NCI-H460 (cell line): ENCODE results near the gene PLEKHJ1. TPM values are rescaled to one million over a fixed set of nuclear protein-coding genes. Genes with fewer than 3 reads are reported as not detected.
A peak's percentile ranks its signal among the peaks of the same experiment; 100 is the strongest.
"Not testable (repeated sequence)": the region's sequence is repeated elsewhere in the genome, so short reads cannot be mapped to it uniquely, and the experiment has no call there.

Experiments used
- DNase-seq: peaks from one replicate; pipeline ENCODE4 v3.0.0-alpha.2; 2016; ENCODE audit warnings: low read depth; ENCODE audit errors: extremely low read depth
- total RNA-seq: library from RNA; depleted of rRNA; stranded (reverse); fragments of >200 nt; shearing (Covaris generic); gene quantifications from 2 replicates; pipeline ENCODE4 v1.2.3, GENCODE V29; 2014

The PLEKHJ1 gene
- total RNA-seq, 1 experiment from 2014 or later = 46.6 TPM

DNA sequence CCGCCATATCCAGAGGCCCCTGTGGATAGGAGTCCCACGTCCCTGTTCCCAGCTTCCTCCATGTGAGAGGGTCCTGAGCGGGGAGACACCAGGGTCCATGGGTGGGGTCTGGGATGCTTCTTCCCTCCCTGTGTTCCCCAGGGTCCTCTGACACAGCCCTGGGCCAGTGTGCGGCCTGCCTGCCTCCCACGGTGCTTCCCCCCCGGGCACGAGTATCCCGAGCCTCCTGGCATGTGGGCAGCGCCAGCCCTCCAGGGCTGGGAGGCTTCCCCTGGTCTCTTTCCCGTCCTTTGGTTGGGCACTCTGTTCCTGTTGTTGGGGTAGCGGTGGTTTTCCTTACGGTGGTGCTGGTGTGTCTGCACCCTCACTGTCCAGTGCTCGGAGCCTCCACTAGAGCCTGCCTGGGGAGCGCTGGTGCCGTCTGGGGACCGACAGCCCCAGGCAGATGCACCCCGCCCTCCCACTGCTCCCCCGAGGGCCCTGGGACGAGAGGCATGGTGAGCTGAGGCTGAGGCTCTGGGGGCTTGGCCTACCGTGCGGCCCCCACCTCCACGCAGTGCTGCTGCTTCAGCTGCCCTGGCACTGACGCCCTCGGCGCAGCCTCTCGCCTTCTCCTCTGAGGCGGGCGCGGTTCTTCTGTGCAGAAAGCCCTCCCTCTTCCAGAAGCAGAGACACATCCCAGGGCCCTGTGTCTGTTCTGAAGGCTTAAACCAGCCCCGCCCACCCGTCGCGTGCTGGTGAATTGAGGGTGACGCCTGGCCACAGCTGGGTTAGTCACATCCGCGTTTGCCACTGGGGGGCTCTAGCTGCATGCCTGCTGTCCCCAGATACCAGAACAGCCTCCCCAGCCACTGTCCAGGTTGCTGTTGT lies 27.9 kb downstream of the PLEKHJ1 start:
- DNase-seq = peak; percentile 7

DNA sequence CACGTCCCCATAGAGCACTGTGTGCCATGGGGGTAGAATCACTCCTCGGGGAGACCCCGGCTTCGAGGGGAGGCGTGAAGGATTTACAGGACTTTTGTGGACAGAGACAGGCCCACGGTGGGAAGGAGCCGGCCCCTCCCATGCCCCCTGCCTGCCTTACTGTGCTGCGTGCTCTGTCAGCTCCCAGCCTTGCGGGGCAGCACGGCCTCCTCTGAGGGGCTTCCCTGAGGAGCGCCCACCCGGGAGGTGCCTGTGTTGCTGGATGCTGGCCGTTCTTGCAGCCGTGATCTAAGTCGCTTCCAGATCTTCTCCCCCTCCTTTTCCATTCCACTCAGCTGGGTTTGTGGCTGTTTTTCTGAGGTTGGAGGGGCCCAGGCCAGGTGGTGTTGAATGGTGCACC lies 29.1 kb downstream of the PLEKHJ1 start:
- no peak for DNase-seq

DNA sequence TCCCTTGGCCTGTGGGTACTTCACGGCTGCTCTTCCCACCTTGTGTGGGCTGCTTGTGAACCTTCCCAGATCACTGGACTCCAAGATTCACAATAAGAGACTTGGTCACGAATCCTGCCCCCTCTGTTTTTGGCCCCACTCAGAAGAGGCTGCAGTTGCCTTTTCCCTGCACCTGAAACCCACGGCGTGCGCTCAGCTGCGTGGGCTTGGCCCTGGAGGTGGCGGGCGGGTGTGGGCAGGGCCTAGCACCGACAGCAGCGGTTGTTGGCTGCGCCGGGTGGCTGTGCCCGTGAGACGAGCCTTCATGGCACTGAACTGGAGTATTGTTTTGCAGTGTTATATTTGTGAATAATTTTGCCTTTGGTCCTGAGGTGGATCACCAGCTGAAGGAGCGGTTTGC lies 33.8 kb downstream of the PLEKHJ1 start:
- no peak for DNase-seq

DNA sequence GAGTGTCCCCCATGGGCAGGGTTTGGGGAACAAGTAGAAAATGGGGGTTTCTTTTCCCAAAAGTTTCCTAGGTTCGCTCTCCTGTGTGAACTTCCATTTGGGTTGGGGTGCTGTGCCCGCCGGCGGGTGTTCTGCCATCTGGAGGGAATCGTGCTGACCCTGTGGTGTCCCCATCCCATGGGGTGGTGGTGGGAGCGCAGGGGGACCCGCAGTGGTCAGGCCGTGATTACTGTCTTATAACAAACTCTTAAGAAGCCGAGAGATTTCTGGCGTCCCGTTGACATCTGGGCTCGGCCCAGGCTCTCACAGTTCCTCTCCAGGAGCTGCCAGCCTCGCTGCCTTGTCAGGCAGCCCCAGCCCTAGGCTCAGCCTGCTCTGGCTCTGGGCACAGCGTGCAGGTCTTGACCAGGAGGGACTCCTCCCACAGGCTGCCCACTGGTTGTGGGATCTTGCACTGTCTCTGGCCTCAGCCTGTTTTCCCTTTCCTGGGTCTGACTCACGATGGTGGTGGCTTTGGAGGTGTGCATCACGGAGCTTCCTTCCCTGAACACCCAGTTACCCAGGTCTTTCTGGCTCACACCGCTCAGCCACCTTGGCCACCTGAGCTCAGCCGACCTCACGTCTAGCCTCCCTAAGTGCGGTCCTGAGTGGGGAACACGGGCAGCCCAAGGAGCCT lies 34.5 kb downstream of the PLEKHJ1 start:
- DNase-seq = no peak

DNA sequence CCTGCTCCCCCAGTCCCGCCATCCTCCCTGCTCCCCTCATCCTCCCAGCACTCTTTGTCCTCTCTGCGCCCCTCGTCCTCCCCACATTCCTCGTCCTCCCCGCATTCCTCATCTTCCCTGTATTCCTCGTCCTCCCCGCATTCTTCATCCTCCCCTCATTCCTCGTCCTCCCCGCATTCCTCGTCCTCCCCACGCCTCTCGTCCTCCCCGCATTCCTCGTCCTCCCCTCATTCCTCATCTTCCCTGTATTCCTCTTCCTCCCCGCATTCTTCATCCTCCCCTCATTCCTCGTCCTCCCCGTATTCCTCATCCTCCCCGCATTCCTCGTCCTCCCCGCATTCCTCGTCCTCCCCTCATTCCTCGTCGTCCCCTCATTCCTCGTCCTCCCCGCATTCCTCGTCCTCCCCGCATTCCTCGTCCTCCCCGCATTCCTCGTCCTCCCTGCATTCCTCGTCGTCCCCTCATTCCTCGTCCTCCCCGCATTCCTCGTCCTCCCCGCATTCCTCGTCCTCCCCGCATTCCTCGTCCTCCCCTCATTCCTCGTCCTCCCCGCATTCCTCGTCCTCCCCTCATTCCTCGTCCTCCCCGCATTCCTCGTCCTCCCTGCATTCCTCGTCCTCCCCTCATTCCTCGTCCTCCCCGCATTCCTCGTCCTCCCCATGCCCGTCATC lies 35.4 kb downstream of the PLEKHJ1 start:
- DNase-seq = not testable (repeated sequence)

DNA sequence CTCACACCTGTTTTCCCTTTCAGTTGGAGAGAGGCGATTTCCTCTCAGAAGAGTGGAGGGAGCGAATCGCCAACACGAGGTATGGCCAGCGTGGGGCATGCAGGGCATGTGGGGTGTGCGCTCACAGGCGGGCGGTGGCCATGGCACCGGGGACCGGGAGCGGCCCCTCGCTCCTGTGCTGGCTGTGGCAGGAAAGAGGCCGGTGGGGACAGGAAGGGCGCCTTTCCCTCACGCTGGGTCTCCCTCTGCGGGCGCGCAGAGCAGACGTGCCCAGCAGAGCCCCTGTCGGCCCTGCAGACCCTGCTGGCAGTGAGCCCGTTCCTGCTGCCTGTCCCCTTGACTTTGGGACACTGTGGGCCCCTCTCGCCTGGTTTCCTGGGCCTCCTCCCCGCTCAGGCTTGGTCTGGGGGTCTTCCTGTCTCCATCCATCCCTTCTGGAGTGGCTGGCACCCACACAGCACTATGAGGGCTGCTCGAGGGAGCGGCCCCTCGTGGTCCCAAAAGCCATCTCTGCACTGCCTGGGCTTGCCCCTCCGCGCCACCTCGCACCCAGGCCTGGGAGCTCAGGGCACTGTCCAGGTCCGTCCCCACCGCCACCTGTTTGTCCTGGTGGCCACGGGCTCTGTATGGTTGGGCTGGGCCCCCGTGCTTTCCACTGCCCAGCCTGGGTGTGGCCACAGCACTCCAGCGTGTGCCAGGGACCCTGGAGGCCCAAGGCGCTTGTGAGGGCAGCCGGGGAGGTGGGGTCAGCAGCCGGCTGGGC lies 36.1 kb downstream of the PLEKHJ1 start:
- DNase-seq = no peak

DNA sequence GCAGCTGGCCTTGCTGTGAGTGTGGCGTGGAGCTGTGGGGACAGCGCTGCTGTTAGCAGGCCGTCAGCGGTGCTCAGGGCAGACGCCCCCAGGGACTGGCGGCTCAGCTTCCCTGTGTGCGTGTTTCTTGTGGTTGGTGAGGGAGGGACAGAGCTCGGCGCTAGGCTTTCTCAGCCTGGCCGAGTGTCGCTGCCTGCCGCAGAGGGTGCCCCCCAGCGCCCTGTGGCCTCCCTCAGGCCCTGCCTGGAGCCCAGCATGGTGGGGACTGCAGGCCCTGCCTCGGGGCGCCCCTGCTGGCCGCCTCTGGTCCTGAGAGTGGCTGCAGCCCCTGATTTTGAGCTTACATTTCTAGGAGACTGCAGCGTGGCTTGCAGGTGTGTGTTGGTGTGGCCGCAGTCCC lies 36.9 kb downstream of the PLEKHJ1 start:
- no peak for DNase-seq

DNA sequence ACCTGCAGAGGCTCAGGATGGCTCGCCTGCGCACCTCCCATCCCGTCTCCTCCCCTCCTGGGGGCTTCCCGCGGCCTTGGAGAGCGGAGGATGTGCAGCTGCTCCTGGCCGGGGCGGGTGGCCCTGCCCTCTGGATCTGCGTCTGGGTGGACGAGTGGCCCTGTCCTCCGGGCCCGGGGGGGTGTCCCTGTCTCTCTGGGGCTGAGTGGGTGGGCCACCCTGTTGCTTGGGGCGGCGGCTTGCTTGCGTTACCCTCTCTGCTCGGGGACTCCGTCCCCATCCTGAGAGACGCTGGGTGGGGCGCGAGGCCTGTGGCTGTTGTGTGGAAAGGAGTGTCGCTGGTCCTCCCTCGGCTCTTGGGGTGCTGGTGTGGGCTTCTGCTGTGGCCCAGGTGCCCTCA lies 37.8 kb downstream of the PLEKHJ1 start:
- no peak for DNase-seq

DNA sequence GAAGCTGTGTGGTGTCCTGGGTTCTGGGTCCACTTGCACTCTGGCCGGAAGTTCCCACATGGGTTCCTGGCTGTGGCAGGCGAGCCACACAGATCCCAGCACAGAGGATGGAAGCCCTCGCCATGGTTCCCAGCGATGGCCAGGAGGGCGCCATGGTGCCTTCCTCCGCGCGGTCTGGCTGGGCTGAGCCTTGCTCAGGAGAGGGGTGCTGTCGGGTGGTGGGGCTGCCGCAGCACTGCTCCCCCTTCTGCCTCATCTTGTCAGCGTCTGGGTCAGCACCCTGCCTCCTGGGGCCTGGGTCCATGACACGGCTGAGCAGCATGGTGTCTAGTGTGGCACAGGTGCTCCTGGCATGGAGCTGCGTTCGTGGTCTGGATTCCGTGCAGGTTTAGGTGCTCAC lies 38.9 kb downstream of the PLEKHJ1 start:
- no peak for DNase-seq

DNA sequence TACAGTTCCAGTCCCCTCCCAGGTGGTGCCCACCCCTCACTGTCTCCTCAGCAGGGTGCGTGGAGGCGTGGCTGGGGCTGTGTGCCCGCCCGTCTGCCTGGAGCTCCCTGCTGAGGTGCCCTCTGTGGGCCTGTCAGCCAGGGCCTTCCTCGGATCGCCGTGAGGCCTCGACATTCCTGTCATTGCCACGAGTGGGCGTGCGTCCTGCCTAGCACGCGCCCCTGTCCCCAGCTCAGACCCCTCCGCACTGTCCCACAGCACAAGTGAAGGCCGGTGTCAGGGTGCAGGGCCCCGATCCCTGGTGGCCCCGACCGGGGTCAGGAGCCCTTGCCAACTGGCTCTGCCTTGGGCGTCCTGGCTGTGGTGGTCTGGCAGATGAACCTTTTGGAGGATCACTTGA lies 40.2 kb downstream of the PLEKHJ1 start:
- no peak for DNase-seq

DNA sequence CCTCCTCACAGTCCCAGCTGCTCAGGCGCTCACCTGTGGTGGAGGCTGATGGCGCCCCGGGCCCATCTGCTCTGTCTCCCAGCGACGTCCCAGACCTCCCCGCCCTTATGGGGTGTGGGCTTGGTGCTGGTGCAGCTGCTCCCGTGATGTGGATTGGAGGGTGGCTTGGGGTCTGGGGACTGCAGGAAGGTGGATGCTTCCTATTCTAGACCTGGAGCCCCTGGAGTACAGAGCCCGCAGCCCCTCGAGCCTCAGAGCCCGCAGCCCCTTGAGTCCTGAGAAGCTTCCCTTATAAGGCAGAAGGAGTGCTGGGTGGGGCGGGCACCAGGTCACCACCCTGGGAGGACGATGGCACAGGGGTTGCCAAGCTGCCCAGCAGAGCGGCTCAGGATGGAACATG lies 40.8 kb downstream of the PLEKHJ1 start:
- DNase-seq = no peak

DNA sequence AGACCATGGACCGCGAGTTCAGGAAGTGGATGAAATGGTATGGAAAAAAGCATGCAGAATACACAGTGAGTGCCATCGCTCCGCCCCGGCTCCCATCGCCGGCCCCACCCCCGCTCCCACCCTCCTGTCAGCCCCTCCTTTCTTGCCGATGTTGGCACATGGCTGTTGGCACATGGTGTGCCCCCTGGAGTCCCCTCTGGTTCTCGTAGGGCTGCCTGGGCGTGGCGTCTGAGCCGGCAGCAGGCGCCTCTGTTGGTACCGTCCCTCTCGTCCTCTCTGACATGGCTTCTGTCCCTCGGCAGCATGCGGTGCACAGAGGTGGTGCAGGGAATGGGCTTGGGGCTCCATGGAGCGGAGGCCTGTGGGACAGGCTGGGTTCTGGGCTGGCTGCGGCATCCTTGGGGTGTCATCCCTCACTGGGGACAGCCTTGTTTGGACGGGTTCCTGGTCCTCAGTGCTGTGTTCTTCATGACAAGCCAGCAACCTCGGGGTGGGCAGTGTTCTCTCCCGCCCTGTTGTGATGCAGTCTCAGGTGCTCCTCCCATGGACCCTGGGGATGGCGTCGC lies 41.5 kb downstream of the PLEKHJ1 start:
- no peak for DNase-seq

DNA sequence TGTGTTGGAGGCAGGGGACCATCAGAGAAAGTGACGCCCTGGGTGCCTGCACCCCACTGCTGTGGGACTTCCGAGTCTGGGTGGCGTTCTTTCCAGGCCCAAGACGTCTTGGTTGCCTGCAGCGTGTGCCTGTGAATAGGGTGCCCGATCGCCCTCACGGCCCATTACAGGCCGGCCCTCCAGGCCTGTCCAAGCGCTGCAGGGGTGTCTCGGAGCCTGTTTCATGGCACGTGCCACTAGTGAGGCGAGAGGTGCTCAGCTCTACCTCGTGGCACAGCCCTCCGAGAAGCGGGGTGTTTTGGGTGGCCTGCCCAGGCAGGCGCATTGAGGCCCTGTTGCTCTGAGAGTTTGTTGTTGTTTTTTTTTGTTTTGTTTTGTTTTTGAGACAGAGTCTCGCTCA lies 42.3 kb downstream of the PLEKHJ1 start:
- no peak for DNase-seq

DNA sequence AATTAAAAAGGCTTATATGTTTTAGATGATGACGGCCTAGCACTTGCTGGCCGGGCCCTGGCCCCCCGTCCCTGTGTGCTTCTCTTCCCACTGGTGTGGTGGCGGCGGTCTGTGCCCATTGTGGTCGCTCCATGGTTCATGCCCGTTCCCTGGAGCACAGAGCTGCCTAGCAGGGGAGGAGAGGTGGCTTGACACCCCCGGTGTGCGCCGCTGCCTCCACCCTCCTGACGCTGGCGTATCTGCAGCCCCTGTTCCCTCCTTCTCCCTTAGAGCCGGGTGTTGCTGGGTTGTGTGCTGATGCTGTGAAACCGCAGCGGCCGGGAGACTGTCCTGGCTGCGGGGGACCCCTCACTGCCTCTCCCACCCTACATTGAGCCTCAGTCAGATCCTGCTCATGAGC lies 43.3 kb downstream of the PLEKHJ1 start:
- no peak for DNase-seq

DNA sequence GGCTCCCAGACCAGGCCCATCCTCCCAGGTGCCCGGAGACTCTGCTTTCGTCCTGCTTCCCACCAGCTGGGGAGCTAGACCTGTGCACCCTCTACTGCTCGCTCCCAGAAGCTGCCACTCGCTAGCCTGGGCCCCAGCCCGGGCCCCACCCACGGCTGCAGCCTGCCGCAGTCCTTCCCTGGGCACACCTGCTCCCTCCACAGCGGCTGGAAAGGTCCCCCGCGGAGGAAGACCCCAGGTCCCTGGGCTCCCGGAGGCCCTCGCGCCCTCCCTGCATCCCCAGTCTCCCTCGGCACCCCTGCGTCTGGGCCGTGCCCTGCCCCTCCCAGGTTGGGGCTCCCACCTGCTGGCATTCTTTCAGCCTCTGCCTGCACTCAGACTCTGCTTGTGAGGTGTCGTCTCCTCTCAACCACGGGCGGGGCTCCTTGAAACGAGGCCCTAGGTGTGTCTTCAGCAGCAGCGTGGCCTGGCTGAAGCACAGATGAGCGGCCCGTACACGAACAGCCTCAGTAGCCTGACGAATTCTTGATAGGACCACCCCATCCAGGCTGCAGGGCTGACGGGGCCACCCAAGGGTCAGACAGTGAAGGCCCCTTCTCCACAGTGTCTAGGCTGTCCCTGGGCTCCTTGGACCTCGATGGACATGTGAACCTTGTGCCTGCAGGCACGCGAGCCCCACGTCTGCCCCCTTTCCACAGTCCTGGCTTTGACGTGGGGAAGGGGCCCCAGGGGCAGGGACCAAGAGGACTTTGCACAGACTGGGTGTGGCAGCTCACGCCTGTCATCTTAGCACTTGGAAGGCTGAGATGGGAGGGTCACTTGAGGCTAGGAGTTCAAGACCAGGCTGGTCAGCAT lies 44.4 kb downstream of the PLEKHJ1 start:
- DNase-seq = no peak

DNA sequence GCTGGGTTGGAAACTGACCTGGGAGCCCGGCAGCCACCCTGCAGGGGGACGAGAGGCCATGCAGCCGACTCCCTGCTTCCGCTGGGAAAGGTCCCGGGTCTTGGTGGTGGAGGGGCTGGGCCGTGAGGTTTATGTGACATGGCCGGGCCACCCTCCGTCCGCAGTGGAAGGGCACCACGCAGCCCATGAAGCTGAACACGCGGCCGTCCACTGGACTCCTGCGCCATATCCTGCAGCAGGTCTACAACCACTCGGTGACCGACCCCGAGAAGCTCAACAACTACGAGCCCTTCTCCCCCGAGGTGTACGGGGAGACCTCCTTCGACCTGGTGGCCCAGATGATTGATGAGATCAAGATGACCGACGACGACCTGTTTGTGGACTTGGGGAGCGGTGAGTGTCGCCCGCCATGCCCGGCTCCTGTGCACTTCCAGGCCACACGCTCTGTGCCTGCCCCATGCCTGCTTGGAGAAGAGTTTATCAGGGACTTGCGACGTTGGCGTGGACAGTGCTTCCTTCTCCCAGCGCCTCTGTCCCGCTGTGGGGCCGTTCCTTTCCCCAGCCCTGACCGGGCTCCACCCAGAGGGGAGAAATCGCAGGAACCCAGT lies 45.2 kb downstream of the PLEKHJ1 start:
- DNase-seq = no peak

DNA sequence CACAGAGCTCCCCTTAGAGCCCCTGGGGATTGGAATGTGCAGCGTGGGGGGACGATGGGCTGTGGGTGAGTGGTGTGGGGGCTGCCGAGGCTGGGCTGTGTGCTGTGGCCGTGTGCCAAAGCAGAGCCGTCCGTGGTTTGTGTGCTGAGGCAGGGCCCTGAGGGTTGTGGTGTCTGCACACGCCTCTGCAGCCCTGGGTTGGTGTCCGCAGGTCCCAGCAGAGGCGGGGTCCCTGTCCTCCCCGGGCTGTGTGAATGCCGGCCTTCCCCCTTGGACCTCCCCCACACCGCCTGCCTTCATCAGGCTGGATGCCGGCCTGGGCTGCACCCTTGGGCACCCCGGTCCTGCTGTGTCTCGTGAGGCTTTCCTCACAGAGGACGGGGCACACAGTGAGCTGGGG lies 46.2 kb downstream of the PLEKHJ1 start:
- DNase-seq = no peak

DNA sequence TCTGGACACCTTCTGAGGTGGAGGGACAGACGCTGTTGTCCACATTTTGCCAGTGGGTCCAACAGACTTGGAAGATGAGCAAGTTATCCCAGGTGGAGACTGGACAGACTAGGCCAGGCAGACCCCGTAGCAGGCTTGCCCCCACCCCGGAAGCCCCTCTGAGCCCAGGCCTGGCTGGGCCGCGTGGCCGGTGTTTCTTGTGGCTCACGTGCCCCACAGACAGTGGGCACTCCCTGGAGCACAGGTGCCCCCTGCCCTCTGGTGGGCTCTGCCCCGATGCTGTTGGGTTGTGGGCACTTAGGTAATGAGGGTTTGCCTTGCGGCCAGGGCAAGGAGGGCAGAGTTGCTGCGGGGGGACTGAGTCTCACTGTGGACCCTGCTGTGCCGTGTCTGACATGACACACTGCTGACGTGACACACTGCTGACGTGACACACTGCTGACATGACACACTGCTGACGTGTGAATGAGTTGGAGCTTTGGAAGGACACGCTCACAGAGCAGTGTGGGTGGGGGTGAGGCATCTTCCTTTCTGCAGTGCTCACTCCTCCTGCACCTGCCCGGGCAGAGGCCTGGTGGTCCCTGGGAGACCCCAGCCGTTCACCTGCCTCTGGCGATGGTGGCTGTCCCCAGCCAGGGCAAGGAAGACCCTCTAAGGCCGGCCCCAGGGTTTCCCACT lies 47.3 kb downstream of the PLEKHJ1 start:
- DNase-seq = no peak

DNA sequence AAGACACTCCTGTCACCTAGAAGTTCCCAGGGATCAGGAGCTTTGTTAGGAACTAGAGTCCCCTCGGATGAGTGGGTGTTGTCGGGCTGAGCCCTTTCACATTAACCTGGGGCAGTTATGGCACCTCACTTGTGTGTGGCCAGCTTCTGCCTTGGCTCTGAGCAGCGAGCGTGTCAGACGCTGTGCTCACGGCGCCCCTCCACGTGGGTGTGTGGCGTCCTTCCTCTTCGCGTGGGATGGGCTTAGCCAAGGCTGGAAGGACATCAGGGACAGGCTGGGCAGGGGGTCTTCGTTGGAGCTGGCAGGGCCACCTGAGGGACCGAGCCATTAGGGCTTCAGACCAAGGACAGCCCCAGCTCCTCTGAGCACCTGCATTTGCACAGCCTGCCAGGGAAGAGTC lies 49.0 kb downstream of the PLEKHJ1 start:
- DNase-seq = no peak
